ENCODE measurements around the gene CCDC34. TPM values are rescaled to one million over a fixed set of nuclear protein-coding genes. Genes with fewer than 3 reads are reported as not detected.

The CCDC34 gene
- total RNA-seq, 1 donor from 2014 or later = 10.6 TPM

DNA sequence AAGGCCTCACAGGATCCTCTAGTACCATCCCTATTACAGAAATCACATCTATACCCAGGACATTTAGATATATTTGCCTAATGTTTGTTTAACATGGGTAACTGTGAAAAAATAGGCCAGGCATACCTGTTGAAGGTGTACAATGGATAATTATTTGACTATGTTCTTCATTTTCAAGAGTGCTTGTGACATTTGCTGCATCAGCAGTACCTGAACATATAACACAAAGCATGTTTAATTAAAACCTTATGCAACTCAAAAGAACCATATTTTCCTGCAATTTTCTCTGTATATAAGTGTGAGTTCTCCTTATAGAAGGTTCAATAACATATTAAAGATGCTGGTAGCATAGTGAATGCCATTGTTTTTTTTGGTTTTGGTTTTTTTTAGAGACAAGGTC is 8.5 kb upstream of the CCDC34 start:
- no peak overlapping the region for H3K27ac Mint-ChIP-seq
- H3K9me3 Mint-ChIP-seq = no peaks in the 10 kb centered on the region
- no peaks in the 10 kb centered on the region for H3K36me3 Mint-ChIP-seq (ENCODE audit: low read depth)
- no peak overlapping the region for H3K4me3 Mint-ChIP-seq
- peaks cover 3% of the 10 kb centered on the region for H3K27me3 Mint-ChIP-seq (ENCODE audit: insufficient read depth)
- intact Hi-C loops (cut with micrococcal nuclease) = no loop called here
- no peaks in the 10 kb centered on the region for H3K4me1 Mint-ChIP-seq (ENCODE audit: low read depth)
- DNase-seq (ENCODE audit: low spot score) = no peak

DNA sequence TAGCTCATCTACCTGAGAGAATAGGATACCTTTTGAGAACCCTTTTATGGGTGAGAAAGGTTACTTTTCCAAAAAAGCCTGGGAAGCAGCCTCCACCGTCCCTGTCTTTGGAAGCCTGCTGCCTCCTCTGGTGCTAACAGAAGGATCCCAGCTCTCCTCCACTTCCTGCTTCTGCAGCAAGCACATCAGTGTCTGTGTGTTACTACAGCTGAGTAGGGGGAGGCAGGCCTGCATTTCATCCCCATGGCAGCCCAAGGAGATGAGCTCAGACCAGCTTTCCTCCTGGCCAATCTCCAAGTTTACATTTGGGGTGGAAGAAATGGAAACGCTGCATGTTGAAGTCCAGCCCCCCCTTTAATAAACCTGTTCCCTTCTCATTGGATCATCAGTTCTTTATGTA is 7.4 kb upstream of the CCDC34 start:
- intact Hi-C loops (cut with micrococcal nuclease) = no loop called here
- no peaks in the 10 kb centered on the region for H3K4me1 Mint-ChIP-seq (ENCODE audit: low read depth)
- no peaks in the 10 kb centered on the region for H3K9me3 Mint-ChIP-seq

DNA sequence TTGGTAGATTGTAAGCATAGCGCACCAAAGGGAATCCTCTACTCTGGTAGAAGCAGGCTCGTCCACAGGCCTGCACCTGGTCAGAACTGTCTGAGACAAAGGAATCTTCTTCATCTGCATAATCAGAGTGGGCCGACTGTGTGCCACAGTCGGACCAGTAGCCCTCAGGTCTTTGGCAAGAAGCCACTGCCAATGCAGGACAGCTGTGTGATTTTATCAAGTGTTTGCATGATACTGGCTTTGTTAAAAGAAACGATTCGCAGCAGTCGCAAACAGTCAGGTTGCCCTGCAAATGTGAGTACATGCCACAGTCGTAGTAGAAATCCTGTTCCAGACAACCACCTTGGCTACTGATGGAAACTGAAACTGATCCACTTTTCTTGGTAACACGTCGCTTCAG is 4.9 kb upstream of the CCDC34 start:
- H3K36me3 Mint-ChIP-seq (ENCODE audit: low read depth) = no peaks in the 10 kb centered on the region
- peaks cover 6% of the 10 kb centered on the region for H3K27me3 Mint-ChIP-seq (ENCODE audit: insufficient read depth)
- peaks cover 10% of the 10 kb centered on the region for H3K4me1 Mint-ChIP-seq (ENCODE audit: low read depth)
- H3K27ac Mint-ChIP-seq = no peak overlapping the region
- no peak for DNase-seq (ENCODE audit: low spot score)
- H3K4me3 Mint-ChIP-seq = no peak overlapping the region
- no peaks in the 10 kb centered on the region for H3K9me3 Mint-ChIP-seq
- intact Hi-C loops (cut with micrococcal nuclease) = no loop called here

More for the DNA sequence above, 7.4 kb upstream of the CCDC34 start:
- Mint-ChIP-seq H3K4me3 (no peak overlapping the region), H3K27me3 (ENCODE audit: insufficient read depth) (peaks cover 3% of the 10 kb centered on the region), H3K36me3 (ENCODE audit: low read depth) (no peaks in the 10 kb centered on the region), H3K27ac (no peak overlapping the region)
- DNase-seq (ENCODE audit: low spot score) = no peak

GRCh38 chr11:27363576-27364117 is 632 bp upstream of the CCDC34 start:
- Mint-ChIP-seq H3K4me1 (ENCODE audit: low read depth) (peaks cover 32% of the 10 kb centered on the region), H3K27me3 (ENCODE audit: insufficient read depth) (peaks cover 6% of the 10 kb centered on the region), H3K27ac (peak overlapping the region; percentile 66), H3K4me3 (peak overlapping the region; percentile 93), H3K9me3 (no peaks in the 10 kb centered on the region), H3K36me3 (ENCODE audit: low read depth) (no peaks in the 10 kb centered on the region)
- DNase-seq (ENCODE audit: low spot score) = no peak
- intact Hi-C loops (cut with micrococcal nuclease) = loop anchor here (1.0 to 5.0 kb wide), 4 partner anchors 45 to 744 kb away; partner anchors contain the start of genes KIF18A, LIN7C and METTL15

- H3K4me3 Mint-ChIP-seq = peak overlapping the region; percentile 93
- H3K27me3 Mint-ChIP-seq (ENCODE audit: insufficient read depth) = peaks cover 4% of the 10 kb centered on the region
- no peaks in the 10 kb centered on the region for H3K9me3 Mint-ChIP-seq
- intact Hi-C loops (cut with micrococcal nuclease) = loop anchor here (2.0 to 5.0 kb wide), 3 partner anchors 43 to 745 kb away; partner anchors contain the start of genes KIF18A and METTL15
- DNase-seq (ENCODE audit: low spot score) = no peak
- peaks cover 32% of the 10 kb centered on the region for H3K4me1 Mint-ChIP-seq (ENCODE audit: low read depth)
- H3K36me3 Mint-ChIP-seq (ENCODE audit: low read depth) = no peaks in the 10 kb centered on the region
- peak overlapping the region; percentile 27 for H3K27ac Mint-ChIP-seq
Measured at GRCh38 chr11:27361649-27362431, 1.2 kb downstream of the CCDC34 start.

GRCh38 chr11:27358296-27358695 is 4.7 kb downstream of the CCDC34 start:
- intact Hi-C loops (cut with micrococcal nuclease) = no loop called here
- H3K27me3 Mint-ChIP-seq (ENCODE audit: insufficient read depth) = no peaks in the 10 kb centered on the region
- H3K36me3 Mint-ChIP-seq (ENCODE audit: low read depth) = no peaks in the 10 kb centered on the region
- H3K9me3 Mint-ChIP-seq = no peaks in the 10 kb centered on the region
- H3K4me1 Mint-ChIP-seq (ENCODE audit: low read depth) = peaks cover 25% of the 10 kb centered on the region
- no peak for DNase-seq (ENCODE audit: low spot score)
- H3K27ac Mint-ChIP-seq = no peak overlapping the region
- no peak overlapping the region for H3K4me3 Mint-ChIP-seq

DNA sequence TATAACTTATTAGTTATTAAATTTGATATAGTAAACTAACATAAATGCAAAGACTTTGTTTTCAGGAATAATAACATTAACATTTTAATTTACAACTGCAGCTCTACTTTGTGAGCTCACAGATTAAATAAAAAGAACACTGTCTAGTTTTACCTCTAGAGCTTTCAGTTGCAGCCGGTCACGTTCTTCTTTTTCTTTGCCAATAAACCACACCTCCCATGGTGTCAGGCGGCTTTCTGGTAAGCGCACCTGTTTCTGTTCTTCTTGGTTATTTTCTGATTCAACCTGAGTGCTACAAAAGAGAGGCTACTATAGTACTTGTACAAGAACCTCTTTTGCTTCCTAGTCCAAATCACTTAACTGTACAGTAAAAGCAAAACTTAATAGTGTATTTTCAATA is 5.8 kb downstream of the CCDC34 start:
- H3K9me3 Mint-ChIP-seq = no peaks in the 10 kb centered on the region
- H3K36me3 Mint-ChIP-seq (ENCODE audit: low read depth) = no peaks in the 10 kb centered on the region
- H3K27me3 Mint-ChIP-seq (ENCODE audit: insufficient read depth) = no peaks in the 10 kb centered on the region
- no peak overlapping the region for H3K4me3 Mint-ChIP-seq
- intact Hi-C loops (cut with micrococcal nuclease) = no loop called here
- H3K4me1 Mint-ChIP-seq (ENCODE audit: low read depth) = peaks cover 21% of the 10 kb centered on the region
- H3K27ac Mint-ChIP-seq = no peak overlapping the region
- DNase-seq (ENCODE audit: low spot score) = no peak

DNA sequence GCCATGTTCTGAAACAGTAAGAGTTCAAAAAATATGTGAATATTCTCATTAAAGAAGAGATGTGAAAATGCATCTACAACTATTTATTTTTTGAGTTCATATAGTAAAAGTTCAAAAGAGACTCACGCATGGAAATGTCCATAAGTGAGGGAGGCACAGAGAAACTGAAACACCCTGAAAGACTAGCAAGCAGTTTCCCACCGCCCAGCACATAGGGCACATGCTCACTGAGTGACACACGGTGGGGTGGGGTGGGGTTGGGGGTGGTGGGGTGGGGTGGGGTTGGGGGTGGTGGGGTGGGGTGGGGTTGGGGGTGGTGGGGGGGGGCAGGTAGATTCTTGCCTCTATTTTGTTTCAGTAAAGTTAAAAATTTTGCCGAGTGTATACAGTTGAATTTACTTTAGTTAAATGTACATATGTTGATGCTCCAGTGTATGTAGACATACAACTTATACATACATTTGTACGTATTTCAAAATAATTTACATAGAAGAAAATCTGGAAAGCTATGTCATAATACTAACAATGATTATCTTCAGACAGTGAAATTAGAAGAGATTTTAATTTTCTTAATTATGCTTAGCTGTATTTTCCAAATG is 6.3 kb downstream of the CCDC34 start:
- Mint-ChIP-seq H3K36me3 (ENCODE audit: low read depth) (no peaks in the 10 kb centered on the region), H3K4me1 (ENCODE audit: low read depth) (peaks cover 16% of the 10 kb centered on the region), H3K27me3 (ENCODE audit: insufficient read depth) (no peaks in the 10 kb centered on the region), H3K4me3 (no peak overlapping the region), H3K27ac (no peak overlapping the region), H3K9me3 (no peaks in the 10 kb centered on the region)
- DNase-seq (ENCODE audit: low spot score) = no peak
- intact Hi-C loops (cut with micrococcal nuclease) = no loop called here

DNA sequence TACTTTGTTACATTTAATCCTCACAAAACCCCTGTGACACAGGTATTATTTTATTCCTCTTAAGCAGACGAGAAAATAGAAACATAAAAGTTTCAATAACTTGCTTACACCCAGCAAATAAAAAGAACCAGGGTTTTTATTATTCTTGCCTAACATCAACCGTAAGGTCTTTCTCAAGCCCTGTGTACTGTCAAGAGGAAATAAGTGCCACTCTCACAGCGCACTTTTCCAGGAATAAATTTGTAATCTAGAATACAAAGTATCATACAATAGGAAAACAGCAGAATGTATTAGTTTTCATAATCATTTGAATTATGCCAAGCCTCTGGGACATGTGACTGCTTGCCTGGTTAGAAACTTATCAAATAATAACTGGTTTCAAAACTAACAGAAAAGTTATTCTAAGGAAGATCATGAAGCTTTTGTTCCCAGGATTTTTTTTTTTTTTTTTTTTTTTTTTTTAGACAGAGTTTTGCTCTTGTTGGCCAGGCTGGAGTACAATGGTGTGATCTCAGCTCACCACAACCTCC is 7.4 kb downstream of the CCDC34 start:
- H3K4me1 Mint-ChIP-seq (ENCODE audit: low read depth) = peaks cover 5% of the 10 kb centered on the region
- H3K27me3 Mint-ChIP-seq (ENCODE audit: insufficient read depth) = no peaks in the 10 kb centered on the region
- no peaks in the 10 kb centered on the region for H3K9me3 Mint-ChIP-seq
- no peak for DNase-seq (ENCODE audit: low spot score)
- intact Hi-C loops (cut with micrococcal nuclease) = no loop called here
- H3K4me3 Mint-ChIP-seq = no peak overlapping the region
- no peaks in the 10 kb centered on the region for H3K36me3 Mint-ChIP-seq (ENCODE audit: low read depth)
- H3K27ac Mint-ChIP-seq = no peak overlapping the region

GRCh38 chr11:27354359-27354965 is 8.6 kb downstream of the CCDC34 start:
- intact Hi-C loops (cut with micrococcal nuclease) = no loop called here
- no peaks in the 10 kb centered on the region for H3K4me1 Mint-ChIP-seq (ENCODE audit: low read depth)
- no peaks in the 10 kb centered on the region for H3K9me3 Mint-ChIP-seq
- no peak for DNase-seq (ENCODE audit: low spot score)
- no peak overlapping the region for H3K4me3 Mint-ChIP-seq
- H3K27me3 Mint-ChIP-seq (ENCODE audit: insufficient read depth) = no peaks in the 10 kb centered on the region
- no peak overlapping the region for H3K27ac Mint-ChIP-seq
- peaks cover 4% of the 10 kb centered on the region for H3K36me3 Mint-ChIP-seq (ENCODE audit: low read depth)

GRCh38 chr11:27353593-27354358 is 9.2 kb downstream of the CCDC34 start:
- intact Hi-C loops (cut with micrococcal nuclease) = no loop called here
- DNase-seq (ENCODE audit: low spot score) = no peak
- Mint-ChIP-seq H3K4me1 (ENCODE audit: low read depth) (no peaks in the 10 kb centered on the region), H3K4me3 (no peak overlapping the region), H3K9me3 (no peaks in the 10 kb centered on the region), H3K36me3 (ENCODE audit: low read depth) (peaks cover 4% of the 10 kb centered on the region), H3K27me3 (ENCODE audit: insufficient read depth) (no peaks in the 10 kb centered on the region), H3K27ac (no peak overlapping the region)

GRCh38 chr11:27352781-27353180 is 10.2 kb downstream of the CCDC34 start:
- H3K36me3 Mint-ChIP-seq (ENCODE audit: low read depth) = peaks cover 4% of the 10 kb centered on the region

More at GRCh38 chr11:27352781-27353180, 10.2 kb downstream of the CCDC34 start:
- no peaks in the 10 kb centered on the region for H3K4me1 Mint-ChIP-seq (ENCODE audit: low read depth)
- H3K27ac Mint-ChIP-seq = no peak overlapping the region
- H3K4me3 Mint-ChIP-seq = no peak overlapping the region
- no peak for DNase-seq (ENCODE audit: low spot score)
- intact Hi-C loops (cut with micrococcal nuclease) = no loop called here
- H3K27me3 Mint-ChIP-seq (ENCODE audit: insufficient read depth) = no peaks in the 10 kb centered on the region
- H3K9me3 Mint-ChIP-seq = no peaks in the 10 kb centered on the region

Measured in activated T-helper 1 cell treated with anti-CD3 and anti-CD28 coated beads, Interleukin-12 subunit alpha, Interleukin-12 subunit beta, Interleukin-2, Interleukin-4 antibody, amounts not matched to agents 30 ng/mL and 10 ng/mL and 1 ng/mL, durations not matched to agents 14 hours and 24 hours and 36 hours (primary cell).